ENCODE results near the gene FEZF1. TPM values are rescaled to one million over a fixed set of nuclear protein-coding genes. Genes with fewer than 3 reads are reported as not detected.

Gene FEZF1
- total RNA-seq, 1 experiment from 2014 or later, result 114 TPM

GRCh38 chr7:122327969-122328368 lies 23.4 kb upstream of the FEZF1 start:
- Histone ChIP-seq H3K4me1 (ENCODE audit: insufficient read depth, low read length, poor library complexity, severe bottlenecking) (no peaks in the 10 kb centered on the region), H3K4me3 (ENCODE audit: low read depth, low read length, poor library complexity, severe bottlenecking) (no peak overlapping the region), H3K9me3 (ENCODE audit: low read depth, low read length, poor library complexity, severe bottlenecking) (no peaks in the 10 kb centered on the region), H3K27me3 (replicated peaks; ENCODE audit: insufficient read depth, low read depth, low read length, poor library complexity) (no peaks in the 10 kb centered on the region), H3K27ac (ENCODE audit: low read depth, low read length, poor library complexity, severe bottlenecking) (no peak overlapping the region), H3K36me3 (ENCODE audit: insufficient read depth, low read length, poor library complexity, severe bottlenecking) (no peaks in the 10 kb centered on the region)
- intact Hi-C loops (cut with micrococcal nuclease; ENCODE audit: unreplicated experiment), result no loop called here
- BruUV-seq (replicated peaks), result no TSS peak
- no peak for DNase-seq (ENCODE audit: low spot score)
- TF ChIP-seq EZH2 (IDR thresholded peaks at IDR 0.05; ENCODE audit: borderline replicate concordance, low read depth, low read length, poor library complexity, severe bottlenecking) (no peak), CTCF (conservative IDR thresholded peaks at IDR 0.05; ENCODE audit: low read depth, low read length) (no peak)
- ChIA-PET CTCF (no interaction called here), POLR2A (ENCODE audit: low non-redundant PET) (no interaction called here)

- ChIA-PET POLR2A (ENCODE audit: low non-redundant PET) (no interaction called here), CTCF (interaction anchor here (0.5 to 0.7 kb wide), 2 partner anchors 224 to 1220 kb away, joined by 3 to 4 read pairs; no protein-coding TSS in a partner anchor)
- peaks cover 23% of the 10 kb centered on the region for H3K4me1 ChIP-seq (ENCODE audit: insufficient read depth, low read length, poor library complexity, severe bottlenecking)
- peak overlapping the region; percentile 47 for H3K4me3 ChIP-seq (ENCODE audit: low read depth, low read length, poor library complexity, severe bottlenecking)
- no peak overlapping the region for H3K27ac ChIP-seq (ENCODE audit: low read depth, low read length, poor library complexity, severe bottlenecking)
- no peaks in the 10 kb centered on the region for H3K9me3 ChIP-seq (ENCODE audit: low read depth, low read length, poor library complexity, severe bottlenecking)
- DNase-seq (ENCODE audit: low spot score), result peak; percentile 46
- TF ChIP-seq EZH2 (IDR thresholded peaks at IDR 0.05; ENCODE audit: borderline replicate concordance, low read depth, low read length, poor library complexity, severe bottlenecking), result no peak
- TF ChIP-seq CTCF (conservative IDR thresholded peaks at IDR 0.05; ENCODE audit: low read depth, low read length), result no peak
- H3K27me3 ChIP-seq (replicated peaks; ENCODE audit: insufficient read depth, low read depth, low read length, poor library complexity), result peaks cover 25% of the 10 kb centered on the region
- intact Hi-C loops (cut with micrococcal nuclease; ENCODE audit: unreplicated experiment), result no loop called here
- no TSS peak for BruUV-seq (replicated peaks)
- H3K36me3 ChIP-seq (ENCODE audit: insufficient read depth, low read length, poor library complexity, severe bottlenecking), result no peaks in the 10 kb centered on the region
Measured at GRCh38 chr7:122316467-122317388, 12.2 kb upstream of the FEZF1 start.

- H3K4me1 ChIP-seq (ENCODE audit: insufficient read depth, low read length, poor library complexity, severe bottlenecking), result peaks cover 31% of the 10 kb centered on the region
Measured at GRCh38 chr7:122315507-122316466, 11.2 kb upstream of the FEZF1 start.

More at GRCh38 chr7:122315507-122316466, 11.2 kb upstream of the FEZF1 start:
- H3K27me3 ChIP-seq (replicated peaks; ENCODE audit: insufficient read depth, low read depth, low read length, poor library complexity), result peaks cover 25% of the 10 kb centered on the region
- no peak for TF ChIP-seq EZH2 (IDR thresholded peaks at IDR 0.05; ENCODE audit: borderline replicate concordance, low read depth, low read length, poor library complexity, severe bottlenecking)
- no peak for TF ChIP-seq CTCF (conservative IDR thresholded peaks at IDR 0.05; ENCODE audit: low read depth, low read length)
- ChIA-PET POLR2A (ENCODE audit: low non-redundant PET) (no interaction called here), CTCF (interaction anchor here (0.7 kb wide), 1 partner anchor 223 kb away, joined by 3 read pairs; no protein-coding TSS in a partner anchor)
- peak overlapping the region; percentile 47 for H3K4me3 ChIP-seq (ENCODE audit: low read depth, low read length, poor library complexity, severe bottlenecking)
- peak; percentile 26 for DNase-seq (ENCODE audit: low spot score)
- BruUV-seq (replicated peaks), result no TSS peak
- H3K9me3 ChIP-seq (ENCODE audit: low read depth, low read length, poor library complexity, severe bottlenecking), result no peaks in the 10 kb centered on the region
- H3K36me3 ChIP-seq (ENCODE audit: insufficient read depth, low read length, poor library complexity, severe bottlenecking), result peaks cover 4% of the 10 kb centered on the region
- intact Hi-C loops (cut with micrococcal nuclease; ENCODE audit: unreplicated experiment), result no loop called here
- H3K27ac ChIP-seq (ENCODE audit: low read depth, low read length, poor library complexity, severe bottlenecking), result no peak overlapping the region

Measured in A673 (cell line).